ENCODE results near the gene LPAR3. TPM values are rescaled to one million over a fixed set of nuclear protein-coding genes. Genes with fewer than 3 reads are reported as not detected.

The LPAR3 gene
- polyA plus RNA-seq, 3 donors, result not detected

DNA sequence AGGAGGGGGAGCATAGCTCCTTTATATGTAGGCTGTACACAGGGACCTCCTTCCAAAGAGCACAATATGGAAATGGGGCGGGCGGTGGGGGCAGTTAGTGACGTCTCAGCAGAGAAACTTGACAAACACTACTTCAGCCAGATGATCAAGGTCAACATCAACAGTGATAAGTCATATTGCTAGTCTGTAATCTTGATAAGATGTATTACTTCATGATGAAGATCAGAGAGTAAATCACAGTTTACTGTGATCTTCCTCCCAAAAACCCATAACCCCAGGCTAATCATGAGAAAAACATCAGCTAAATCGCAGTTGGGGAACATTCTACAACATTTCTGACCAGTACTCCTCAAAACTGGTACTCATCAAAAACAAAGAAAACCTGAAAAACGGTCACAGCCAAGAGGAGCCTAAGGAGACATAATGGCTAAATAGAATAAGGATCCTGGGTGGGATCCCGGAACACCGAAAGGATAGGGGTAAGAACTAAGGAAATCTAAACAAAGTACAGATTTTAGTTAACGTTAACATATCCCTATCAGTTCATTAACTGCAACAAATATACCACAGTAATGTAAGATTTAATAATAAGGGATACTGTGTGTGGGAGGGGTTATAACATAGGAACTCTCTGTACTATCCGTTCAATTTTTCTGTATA, 20.2 kb downstream of the LPAR3 start:
- WGBS (ENCODE audit: insufficient coverage), result no CpG with 5 or more reads among the region's 9 CpGs
- no peak overlapping the region for H3K4me3 ChIP-seq (replicated peaks in 1 of 3; ENCODE audit: low read depth in 2 of 3, low read length in 3 of 3)
- DNase-seq, result no peak
- Mint-ChIP-seq H3K4me3 (no peak overlapping the region), H3K4me1 (no peaks in the 10 kb centered on the region), H3K27ac (no peak overlapping the region), H3K9me3 (peaks cover 0 to 2% (median 0%) of the 10 kb centered on the region in 7 donors), H3K27me3 (ENCODE audit: low read depth in 3 of 3) (peaks cover 6 to 14% (median 6%) of the 10 kb centered on the region in 3 donors), H3K36me3 (no peaks in the 10 kb centered on the region)
- no peaks in the 10 kb centered on the region for H3K36me3 ChIP-seq (replicated peaks in 1 of 2; ENCODE audit: control insufficient read depth in 1 of 2, insufficient read depth in 2 of 2, low read length in 2 of 2)
- H3K4me1 ChIP-seq (ENCODE audit: control insufficient read depth in 1 of 2, insufficient read depth in 2 of 2, low read length in 2 of 2), result no peaks in the 10 kb centered on the region
- intact Hi-C loops (cut with micrococcal nuclease), result no loop called here
- no peak overlapping the region for H3K4me2 ChIP-seq (replicated peaks; ENCODE audit: extremely low read depth, low read length, poor library complexity, severe bottlenecking)
- H3K9me3 ChIP-seq (replicated peaks in 1 of 2; ENCODE audit: control insufficient read depth in 1 of 2, insufficient read depth in 1 of 2, low read length in 2 of 2), result no peaks in the 10 kb centered on the region
- TF ChIP-seq, protein P1, sequence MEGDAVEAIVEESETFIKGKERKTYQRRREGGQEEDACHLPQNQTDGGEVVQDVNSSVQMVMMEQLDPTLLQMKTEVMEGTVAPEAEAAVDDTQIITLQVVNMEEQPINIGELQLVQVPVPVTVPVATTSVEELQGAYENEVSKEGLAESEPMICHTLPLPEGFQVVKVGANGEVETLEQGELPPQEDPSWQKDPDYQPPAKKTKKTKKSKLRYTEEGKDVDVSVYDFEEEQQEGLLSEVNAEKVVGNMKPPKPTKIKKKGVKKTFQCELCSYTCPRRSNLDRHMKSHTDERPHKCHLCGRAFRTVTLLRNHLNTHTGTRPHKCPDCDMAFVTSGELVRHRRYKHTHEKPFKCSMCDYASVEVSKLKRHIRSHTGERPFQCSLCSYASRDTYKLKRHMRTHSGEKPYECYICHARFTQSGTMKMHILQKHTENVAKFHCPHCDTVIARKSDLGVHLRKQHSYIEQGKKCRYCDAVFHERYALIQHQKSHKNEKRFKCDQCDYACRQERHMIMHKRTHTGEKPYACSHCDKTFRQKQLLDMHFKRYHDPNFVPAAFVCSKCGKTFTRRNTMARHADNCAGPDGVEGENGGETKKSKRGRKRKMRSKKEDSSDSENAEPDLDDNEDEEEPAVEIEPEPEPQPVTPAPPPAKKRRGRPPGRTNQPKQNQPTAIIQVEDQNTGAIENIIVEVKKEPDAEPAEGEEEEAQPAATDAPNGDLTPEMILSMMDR (IDR thresholded peaks at IDR 0.05), result no peak
- no peaks in the 10 kb centered on the region for H4K20me1 ChIP-seq (ENCODE audit: insufficient read depth, low read length)
- H3K9ac ChIP-seq (ENCODE audit: insufficient read depth, low read length, poor library complexity, severe bottlenecking), result no peak overlapping the region
- H3K27ac ChIP-seq (ENCODE audit: low read depth in 1 of 2, low read length in 2 of 2), result no peak overlapping the region
- H2AFZ ChIP-seq (ENCODE audit: insufficient read depth, low read depth, low read length, poor library complexity, severe bottlenecking), result no peak overlapping the region
- H3K27me3 ChIP-seq (ENCODE audit: control insufficient read depth in 2 of 2, insufficient read depth in 2 of 2, low read length in 2 of 2), result peaks cover 4 to 11% of the 10 kb centered on the region in 2 donors
- no peaks in the 10 kb centered on the region for H3K79me2 ChIP-seq (ENCODE audit: insufficient read depth, low read length)

DNA sequence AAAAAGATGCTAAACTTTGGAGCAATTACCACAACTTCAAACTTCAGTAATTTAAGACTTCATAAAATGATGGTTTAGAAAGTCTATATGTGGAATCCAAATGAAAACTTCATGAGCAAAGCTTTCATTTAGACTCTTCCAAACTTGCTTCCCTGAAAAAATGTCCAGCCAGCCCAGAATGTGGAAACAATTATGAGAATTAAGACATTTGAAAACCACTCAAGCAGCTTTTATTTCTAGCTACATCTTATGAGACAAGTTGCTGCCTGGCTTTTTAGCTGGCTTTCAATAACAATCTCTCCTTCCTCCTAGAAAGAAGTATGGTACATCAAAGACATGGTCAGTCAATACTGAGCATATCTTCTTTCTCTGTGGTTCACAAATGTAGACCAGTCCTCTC, 21.8 kb downstream of the LPAR3 start:
- Histone ChIP-seq H3K9me3 (replicated peaks in 1 of 2; ENCODE audit: control insufficient read depth in 1 of 2, insufficient read depth in 1 of 2, low read length in 2 of 2) (no peaks in the 10 kb centered on the region), H3K36me3 (replicated peaks in 1 of 2; ENCODE audit: control insufficient read depth in 1 of 2, insufficient read depth in 2 of 2, low read length in 2 of 2) (no peaks in the 10 kb centered on the region), H2AFZ (ENCODE audit: insufficient read depth, low read depth, low read length, poor library complexity, severe bottlenecking) (no peak overlapping the region), H3K4me3 (replicated peaks in 1 of 3; ENCODE audit: low read depth in 2 of 3, low read length in 3 of 3) (no peak overlapping the region), H3K4me1 (ENCODE audit: control insufficient read depth in 1 of 2, insufficient read depth in 2 of 2, low read length in 2 of 2) (no peaks in the 10 kb centered on the region), H3K27ac (ENCODE audit: low read depth in 1 of 2, low read length in 2 of 2) (no peak overlapping the region), H3K9ac (ENCODE audit: insufficient read depth, low read length, poor library complexity, severe bottlenecking) (no peak overlapping the region), H3K27me3 (ENCODE audit: control insufficient read depth in 2 of 2, insufficient read depth in 2 of 2, low read length in 2 of 2) (peaks cover 4 to 9% of the 10 kb centered on the region in 2 donors), H4K20me1 (ENCODE audit: insufficient read depth, low read length) (no peaks in the 10 kb centered on the region), H3K79me2 (ENCODE audit: insufficient read depth, low read length) (no peaks in the 10 kb centered on the region), H3K4me2 (replicated peaks; ENCODE audit: extremely low read depth, low read length, poor library complexity, severe bottlenecking) (no peak overlapping the region)
- no peak overlapping the region for H3K27ac Mint-ChIP-seq
- TF ChIP-seq, protein P1 (IDR thresholded peaks at IDR 0.05), result no peak
- no peaks in the 10 kb centered on the region for H3K4me1 Mint-ChIP-seq
- H3K9me3 Mint-ChIP-seq, result peaks cover 0 to 2% (median 0%) of the 10 kb centered on the region in 7 donors
- no peak for DNase-seq
- no peak overlapping the region for H3K4me3 Mint-ChIP-seq
- H3K36me3 Mint-ChIP-seq, result no peaks in the 10 kb centered on the region
- intact Hi-C loops (cut with micrococcal nuclease), result no loop called here
- peaks cover 3 to 14% (median 5%) of the 10 kb centered on the region in 3 donors for H3K27me3 Mint-ChIP-seq (ENCODE audit: low read depth in 3 of 3)

Measured in CD14-positive monocyte (primary cell).